ENCODE data around the gene FGF22.

Gene FGF22

DNA sequence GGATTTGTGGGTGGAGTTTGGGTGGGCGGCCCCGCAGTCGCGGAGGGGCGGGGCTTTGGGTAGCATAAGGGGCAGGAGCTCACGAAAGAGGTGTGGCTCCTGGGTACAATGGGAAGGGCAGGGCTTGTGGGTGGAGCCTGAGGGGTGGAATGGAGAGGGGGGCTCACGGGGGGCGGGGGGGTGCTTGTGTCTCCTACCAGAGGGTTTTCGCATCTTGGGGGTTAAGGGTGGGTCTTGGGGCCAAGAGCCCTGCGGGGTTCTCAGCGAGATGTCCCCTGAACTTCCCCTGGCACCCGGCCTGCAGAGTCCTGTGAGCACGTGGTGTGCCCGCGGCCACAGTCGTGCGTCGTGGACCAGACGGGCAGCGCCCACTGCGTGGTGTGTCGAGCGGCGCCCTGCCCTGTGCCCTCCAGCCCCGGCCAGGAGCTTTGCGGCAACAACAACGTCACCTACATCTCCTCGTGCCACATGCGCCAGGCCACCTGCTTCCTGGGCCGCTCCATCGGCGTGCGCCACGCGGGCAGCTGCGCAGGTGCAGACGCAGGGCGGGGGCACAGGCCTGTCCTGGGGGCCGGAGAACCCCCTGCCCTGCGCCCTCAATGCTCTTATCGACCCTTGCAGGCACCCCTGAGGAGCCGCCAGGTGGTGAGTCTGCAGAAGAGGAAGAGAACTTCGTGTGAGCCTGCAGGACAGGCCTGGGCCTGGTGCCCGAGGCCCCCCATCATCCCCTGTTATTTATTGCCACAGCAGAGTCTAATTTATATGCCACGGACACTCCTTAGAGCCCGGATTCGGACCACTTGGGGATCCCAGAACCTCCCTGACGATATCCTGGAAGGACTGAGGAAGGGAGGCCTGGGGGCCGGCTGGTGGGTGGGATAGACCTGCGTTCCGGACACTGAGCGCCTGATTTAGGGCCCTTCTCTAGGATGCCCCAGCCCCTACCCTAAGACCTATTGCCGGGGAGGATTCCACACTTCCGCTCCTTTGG is 41.6 kb downstream of the FGF22 start:
- DNase-seq, result peak in 1 of 2 donors; percentile 28

DNA sequence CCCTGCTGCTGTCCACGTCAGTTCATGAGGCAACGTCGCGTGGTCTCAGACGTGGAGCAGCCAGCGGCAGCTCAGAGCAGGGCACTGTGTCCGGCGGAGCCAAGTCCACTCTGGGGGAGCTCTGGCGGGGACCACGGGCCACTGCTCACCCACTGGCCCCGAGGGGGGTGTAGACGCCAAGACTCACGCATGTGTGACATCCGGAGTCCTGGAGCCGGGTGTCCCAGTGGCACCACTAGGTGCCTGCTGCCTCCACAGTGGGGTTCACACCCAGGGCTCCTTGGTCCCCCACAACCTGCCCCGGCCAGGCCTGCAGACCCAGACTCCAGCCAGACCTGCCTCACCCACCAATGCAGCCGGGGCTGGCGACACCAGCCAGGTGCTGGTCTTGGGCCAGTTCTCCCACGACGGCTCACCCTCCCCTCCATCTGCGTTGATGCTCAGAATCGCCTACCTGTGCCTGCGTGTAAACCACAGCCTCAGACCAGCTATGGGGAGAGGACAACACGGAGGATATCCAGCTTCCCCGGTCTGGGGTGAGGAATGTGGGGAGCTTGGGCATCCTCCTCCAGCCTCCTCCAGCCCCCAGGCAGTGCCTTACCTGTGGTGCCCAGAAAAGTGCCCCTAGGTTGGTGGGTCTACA is 43.1 kb downstream of the FGF22 start:
- DNase-seq, result no peak

DNA sequence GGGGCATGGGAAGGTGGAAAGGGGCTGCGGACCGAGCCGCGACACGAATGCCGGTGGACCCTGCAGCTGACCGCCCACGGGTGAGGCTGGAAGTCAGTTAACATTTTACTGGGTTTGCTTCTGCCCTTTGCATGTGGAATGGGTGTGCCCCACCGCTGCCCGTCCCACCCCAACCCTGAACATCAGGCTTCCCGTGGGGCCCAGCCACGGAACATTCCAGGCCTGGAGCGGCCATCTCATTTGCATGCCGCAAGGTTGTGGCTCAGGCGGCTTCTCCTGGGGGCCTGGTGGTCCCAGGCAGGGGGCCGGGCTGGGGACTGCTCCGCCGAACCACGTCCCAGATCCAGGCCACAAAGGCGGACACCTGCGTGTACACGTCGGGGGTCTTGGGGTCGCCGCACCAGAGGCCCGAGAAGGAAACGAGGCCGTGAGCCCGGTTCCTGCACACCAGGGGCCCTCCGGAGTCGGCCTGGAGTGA is 45.8 kb downstream of the FGF22 start:
- DNase-seq, result no peak

DNA sequence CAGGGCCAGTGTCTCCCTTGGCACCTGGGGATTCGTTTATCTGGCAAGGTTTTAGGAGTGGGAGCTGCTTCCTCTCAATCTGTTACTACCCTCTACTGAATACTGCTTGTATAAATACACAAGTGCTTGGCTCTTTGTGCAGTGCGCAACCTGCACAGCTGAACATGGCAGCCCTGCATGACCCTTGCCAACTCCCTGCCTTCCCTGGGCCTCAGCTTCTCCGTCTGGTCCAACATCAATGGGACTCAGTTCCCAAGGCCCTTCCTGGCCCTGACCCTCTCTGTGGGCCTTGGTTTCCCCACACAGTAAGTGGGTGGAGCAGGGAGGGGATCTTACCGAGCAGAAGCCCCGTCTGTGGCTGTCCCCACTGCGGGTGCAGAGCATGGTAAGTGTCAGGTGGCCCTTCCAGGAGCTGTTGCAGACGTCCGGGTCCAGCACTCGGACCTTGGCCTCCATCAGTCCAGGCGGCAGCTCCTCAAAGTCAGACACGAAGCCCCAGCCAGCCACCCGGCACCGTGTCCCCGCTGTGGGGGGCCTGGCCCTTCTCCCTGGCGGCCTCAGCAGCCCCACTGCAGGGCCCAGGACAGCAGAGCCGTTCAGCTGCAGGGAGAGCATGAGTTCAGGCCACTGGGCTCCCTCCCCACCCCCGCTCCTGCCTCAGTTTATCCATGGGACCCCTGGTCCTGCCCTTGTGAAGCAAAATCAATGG is 47.1 kb downstream of the FGF22 start:
- DNase-seq, result no peak

DNA sequence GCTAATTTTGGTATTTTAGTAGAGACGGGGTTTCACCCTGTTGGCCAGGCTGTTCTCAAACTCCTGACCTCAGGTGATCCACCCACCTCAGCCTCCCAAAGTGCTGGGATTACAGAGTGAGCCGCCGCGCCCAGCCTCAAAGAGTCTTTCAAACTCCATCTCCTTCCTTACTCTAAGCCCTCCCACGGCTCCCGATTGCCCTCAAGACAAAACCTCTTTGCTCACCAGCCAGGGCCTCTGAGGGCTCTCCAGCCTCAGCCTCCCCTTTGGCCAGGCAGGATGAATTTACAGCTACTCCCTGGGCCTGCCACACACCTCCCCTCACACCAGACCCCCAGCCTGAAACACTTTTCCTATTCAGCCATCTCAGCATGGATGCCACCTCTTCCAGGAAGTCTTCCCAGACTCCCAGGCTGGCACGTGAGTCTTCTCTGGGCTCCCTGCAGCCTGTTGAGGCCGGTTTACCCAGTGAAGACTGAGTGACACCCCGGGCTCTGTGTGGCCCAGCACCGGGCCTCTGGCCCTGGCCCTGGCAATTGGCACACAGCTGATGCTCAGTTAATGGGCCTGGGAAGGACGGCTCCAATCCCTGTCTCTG is 48.0 kb downstream of the FGF22 start:
- DNase-seq, result no peak

DNA sequence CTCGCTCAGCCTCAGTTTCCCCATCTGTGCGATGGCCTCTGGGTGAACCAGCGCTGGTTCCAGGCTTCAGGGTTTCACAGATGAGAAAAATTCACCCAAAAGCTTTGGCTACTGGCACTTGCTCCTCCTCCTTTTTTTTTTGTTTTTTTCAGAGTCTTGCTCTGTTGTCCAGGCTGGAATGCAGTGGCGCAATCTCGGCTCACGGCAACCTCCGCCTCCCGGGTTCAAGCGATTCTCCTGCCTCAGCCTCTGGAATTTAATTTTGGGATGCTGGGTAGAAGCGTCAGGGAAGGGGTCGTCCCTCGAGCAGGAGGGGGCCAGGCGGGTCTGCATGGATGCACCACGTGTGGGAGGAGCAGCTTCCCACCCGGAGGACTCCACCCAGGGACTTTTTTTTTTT is 48.5 kb downstream of the FGF22 start:
- no peak for DNase-seq

DNA sequence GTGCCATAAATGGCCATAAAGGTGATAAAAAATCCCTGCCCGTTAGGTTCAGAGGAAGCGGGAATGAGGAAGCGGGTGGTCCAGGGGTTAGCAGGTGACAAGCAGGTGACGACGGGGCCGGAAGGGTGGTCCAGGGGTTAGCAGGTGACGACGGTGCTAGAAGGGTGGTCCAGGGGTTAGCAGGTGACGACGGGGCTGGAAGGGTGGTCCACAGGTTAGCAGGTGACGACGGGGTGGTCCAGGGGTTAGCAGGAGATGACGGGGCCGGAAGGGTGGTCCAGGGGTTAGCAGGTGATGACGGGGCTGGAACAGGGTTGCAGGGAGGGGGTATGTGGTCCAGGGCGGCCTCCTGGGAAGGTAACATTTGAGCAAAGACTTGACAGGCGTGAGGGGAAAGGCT is 49.3 kb downstream of the FGF22 start:
- no peak for DNase-seq

DNA sequence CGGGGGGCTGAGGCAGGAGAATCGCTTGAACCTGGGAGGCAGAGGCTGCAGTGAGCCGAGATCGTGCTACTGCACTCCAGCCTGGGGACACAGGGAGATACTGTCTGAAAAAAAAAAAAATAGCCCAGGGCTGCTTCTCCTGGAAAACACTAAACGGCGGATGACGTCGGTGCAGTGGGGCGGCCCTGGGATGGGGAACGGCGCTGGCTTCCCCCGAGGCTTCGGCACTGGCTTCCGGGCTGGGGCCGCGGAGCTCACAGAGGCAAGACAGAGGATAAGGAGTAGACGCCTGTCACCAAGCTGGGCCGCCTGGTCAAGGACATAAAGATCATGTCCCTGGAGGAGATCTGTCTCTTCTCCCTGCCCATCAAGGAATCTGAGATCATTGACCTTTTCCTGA is 50.5 kb downstream of the FGF22 start:
- DNase-seq, result no peak

Measured in activated CD4-positive, alpha-beta T cell treated with anti-CD3 and anti-CD28 coated beads for 4 hours (primary cell).